WERI-Rb-1 (cell line): Measurements from ENCODE around the gene COL13A1.

Experiments used
- DNase-seq: peaks from one replicate; pipeline ENCODE4 v3.0.0-alpha.2; 2020
- H3K27ac ChIP-seq: fragments of 250-450 bp; sonication (Bioruptor Pico); 2 replicates; pipeline ENCODE4 v1.5.1; 2020; ENCODE audit warnings: mild to moderate bottlenecking, moderate library complexity
- H3K27me3 ChIP-seq: fragments of 250-450 bp; sonication (Bioruptor Pico); 2 replicates; pipeline ENCODE4 v1.5.1; 2021; ENCODE audit warnings: mild to moderate bottlenecking, low read depth, moderate library complexity; ENCODE audit not compliant: insufficient read depth, severe bottlenecking
- H3K36me3 ChIP-seq: fragments of 250-450 bp; sonication (Bioruptor Pico); 2 replicates; pipeline ENCODE4 v1.5.1; 2020; ENCODE audit warnings: mild to moderate bottlenecking, moderate library complexity
- H3K4me3 ChIP-seq: 2 replicates; pipeline ENCODE4 v1.5.1; 2011; ENCODE audit warnings: low read depth, mild to moderate bottlenecking, control low read depth, low read length
- H3K9me3 ChIP-seq: fragments of 250-450 bp; sonication (Bioruptor Pico); 2 replicates; pipeline ENCODE4 v1.5.1; 2021; ENCODE audit warnings: mild to moderate bottlenecking, moderate library complexity; ENCODE audit not compliant: severe bottlenecking
- TF ChIP-seq, protein P1 (sequence below): IDR thresholded peaks from 2 replicates; pipeline ENCODE4 v1.5.1; 2011; ENCODE audit warnings: low read depth, mild to moderate bottlenecking, control low read depth, inconsistent platforms, low read length

Gene COL13A1

DNA sequence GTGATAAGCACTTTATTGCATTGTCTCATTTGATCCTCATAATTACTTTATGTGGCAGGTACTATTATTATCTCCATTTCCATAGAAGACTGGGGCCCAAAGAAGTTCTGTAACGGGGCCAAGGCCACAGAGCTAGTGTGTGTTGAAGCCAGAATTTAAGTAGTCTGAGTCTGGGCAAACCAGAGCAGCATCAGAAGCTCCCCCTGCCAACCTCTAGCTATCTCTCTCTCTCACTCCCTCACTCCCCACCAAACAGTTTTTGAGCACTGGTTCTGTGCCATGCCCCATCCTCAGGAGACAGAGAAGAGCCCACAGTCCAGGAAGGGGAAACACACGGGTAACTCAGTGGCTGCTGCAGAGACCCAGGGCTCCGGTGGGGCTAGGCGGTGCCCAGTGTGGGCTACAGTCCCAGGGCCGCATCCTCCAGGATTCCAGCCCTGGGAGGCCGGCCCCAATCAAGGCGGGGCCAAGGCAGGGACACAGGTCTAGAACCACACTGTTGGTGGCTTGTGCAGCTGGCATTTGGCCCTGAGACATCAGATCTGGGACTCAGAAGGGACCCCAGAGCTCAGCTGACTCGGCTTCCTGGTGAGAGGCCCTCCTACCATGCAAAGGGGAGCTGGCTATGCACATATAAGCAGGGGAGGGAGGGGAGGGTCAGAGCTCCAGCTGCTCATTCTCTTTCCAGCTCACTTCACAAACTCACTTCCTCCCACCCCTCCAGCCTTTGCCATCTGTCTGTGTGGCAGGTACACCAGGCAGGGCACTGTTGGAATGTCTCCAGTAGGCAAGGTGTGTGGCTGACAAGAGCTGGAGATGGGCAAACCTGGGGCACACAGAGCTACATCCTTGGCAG lies 34.4 kb downstream of the COL13A1 start:
- no peak overlapping the region for H3K4me3 ChIP-seq
- no peaks in the 10 kb centered on the region for H3K36me3 ChIP-seq
- H3K27me3 ChIP-seq = no peaks in the 10 kb centered on the region
- H3K9me3 ChIP-seq = no peaks in the 10 kb centered on the region
- H3K27ac ChIP-seq = peak overlapping the region; percentile 27; the same call in 1 of the 2 replicates
- peak; percentile 36 for DNase-seq
- TF ChIP-seq, protein P1, sequence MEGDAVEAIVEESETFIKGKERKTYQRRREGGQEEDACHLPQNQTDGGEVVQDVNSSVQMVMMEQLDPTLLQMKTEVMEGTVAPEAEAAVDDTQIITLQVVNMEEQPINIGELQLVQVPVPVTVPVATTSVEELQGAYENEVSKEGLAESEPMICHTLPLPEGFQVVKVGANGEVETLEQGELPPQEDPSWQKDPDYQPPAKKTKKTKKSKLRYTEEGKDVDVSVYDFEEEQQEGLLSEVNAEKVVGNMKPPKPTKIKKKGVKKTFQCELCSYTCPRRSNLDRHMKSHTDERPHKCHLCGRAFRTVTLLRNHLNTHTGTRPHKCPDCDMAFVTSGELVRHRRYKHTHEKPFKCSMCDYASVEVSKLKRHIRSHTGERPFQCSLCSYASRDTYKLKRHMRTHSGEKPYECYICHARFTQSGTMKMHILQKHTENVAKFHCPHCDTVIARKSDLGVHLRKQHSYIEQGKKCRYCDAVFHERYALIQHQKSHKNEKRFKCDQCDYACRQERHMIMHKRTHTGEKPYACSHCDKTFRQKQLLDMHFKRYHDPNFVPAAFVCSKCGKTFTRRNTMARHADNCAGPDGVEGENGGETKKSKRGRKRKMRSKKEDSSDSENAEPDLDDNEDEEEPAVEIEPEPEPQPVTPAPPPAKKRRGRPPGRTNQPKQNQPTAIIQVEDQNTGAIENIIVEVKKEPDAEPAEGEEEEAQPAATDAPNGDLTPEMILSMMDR = no peak

DNA sequence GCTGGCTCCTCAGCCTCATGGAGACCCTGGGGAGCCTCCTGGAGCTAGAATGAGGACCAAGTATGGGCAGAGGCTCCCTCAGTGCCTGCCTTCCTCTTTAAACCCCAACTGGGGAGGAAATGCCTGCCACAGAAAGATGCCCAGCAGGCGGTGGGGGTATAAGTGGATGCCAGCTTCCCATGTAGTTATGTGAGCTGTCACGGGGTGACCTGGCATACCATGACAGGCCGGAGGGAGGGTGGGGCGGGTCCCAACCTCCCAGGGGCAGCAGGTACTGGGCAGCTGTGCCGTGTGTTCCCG lies 35.0 kb downstream of the COL13A1 start:
- Histone ChIP-seq H3K36me3 (no peaks in the 10 kb centered on the region), H3K27ac (no peak overlapping the region), H3K9me3 (no peaks in the 10 kb centered on the region), H3K4me3 (no peak overlapping the region), H3K27me3 (no peaks in the 10 kb centered on the region)
- no peak for DNase-seq
- TF ChIP-seq, protein P1 = no peak

DNA sequence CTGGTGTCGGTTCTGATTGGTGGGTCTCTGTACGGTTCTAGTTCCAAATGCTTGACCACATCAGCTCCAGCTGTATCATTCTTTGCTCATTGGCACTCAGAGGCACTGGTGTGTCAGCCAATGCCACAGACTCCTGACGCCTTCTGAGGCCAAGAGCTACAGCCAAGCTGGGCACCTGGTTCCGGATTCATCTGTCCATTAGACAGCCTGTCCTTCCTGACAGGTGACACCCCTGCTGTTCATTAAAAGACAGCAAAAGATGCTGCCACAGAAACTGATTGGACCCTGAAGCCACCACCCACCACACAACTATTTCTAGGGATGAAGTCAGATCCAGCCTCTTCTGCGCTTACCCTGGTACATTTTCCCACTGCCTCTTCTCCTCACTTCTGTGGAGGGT lies 35.6 kb downstream of the COL13A1 start:
- Histone ChIP-seq H3K9me3 (no peaks in the 10 kb centered on the region), H3K36me3 (no peaks in the 10 kb centered on the region), H3K27ac (no peak overlapping the region), H3K4me3 (no peak overlapping the region), H3K27me3 (no peaks in the 10 kb centered on the region)
- TF ChIP-seq, protein P1 = no peak
- DNase-seq = no peak

DNA sequence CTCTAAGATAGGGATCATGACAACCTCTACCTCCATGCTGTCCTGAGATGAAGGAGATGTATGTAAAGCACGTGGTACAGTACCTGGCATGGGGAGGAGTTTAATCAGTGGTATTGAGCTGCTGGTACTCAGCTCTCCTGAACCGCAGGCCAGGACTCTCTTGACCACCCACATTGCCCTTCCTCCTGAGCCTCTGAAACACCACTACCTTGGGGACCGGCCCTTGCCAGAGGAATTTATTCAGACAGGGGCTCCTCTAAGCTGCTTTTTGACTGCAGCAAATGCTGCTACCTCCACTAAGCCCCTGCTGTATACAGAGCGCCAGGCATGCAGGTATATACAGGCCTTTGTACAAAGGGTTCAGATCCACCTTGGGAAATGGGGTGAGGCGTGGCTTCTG lies 36.7 kb downstream of the COL13A1 start:
- Histone ChIP-seq H3K27me3 (no peaks in the 10 kb centered on the region), H3K36me3 (no peaks in the 10 kb centered on the region), H3K27ac (no peak overlapping the region), H3K9me3 (no peaks in the 10 kb centered on the region), H3K4me3 (no peak overlapping the region)
- DNase-seq = no peak
- TF ChIP-seq, protein P1 = no peak

DNA sequence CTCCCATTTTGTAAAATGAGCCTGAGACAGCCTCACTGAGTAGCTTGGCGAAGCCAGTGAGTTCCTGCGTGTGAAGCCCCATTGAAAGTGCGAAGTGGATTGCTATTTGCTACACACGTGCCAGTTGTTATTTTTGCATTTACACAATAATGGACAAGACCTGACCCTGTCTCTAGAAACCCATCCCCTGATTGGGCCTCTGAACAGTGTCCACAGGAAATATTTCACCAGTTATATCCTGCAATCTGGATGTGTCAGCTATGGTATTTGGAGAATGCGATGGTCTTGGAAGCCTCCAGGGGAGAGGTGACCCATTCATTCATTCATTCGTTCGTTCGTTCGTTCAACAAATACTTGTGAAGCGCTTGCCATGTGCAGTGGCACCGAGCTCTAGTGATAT lies 37.1 kb downstream of the COL13A1 start:
- H3K36me3 ChIP-seq = no peaks in the 10 kb centered on the region
- TF ChIP-seq, protein P1 = no peak
- H3K27ac ChIP-seq = peak overlapping the region; percentile 42
- H3K27me3 ChIP-seq = no peaks in the 10 kb centered on the region
- DNase-seq = no peak
- no peak overlapping the region for H3K4me3 ChIP-seq
- no peaks in the 10 kb centered on the region for H3K9me3 ChIP-seq
